Smooth muscle cell (in vitro differentiated cells): ENCODE results near the gene IGLL1. TPM values are rescaled to one million over a fixed set of nuclear protein-coding genes. Genes with fewer than 3 reads are reported as not detected.
"Not testable (repeated sequence)": the region's sequence is repeated elsewhere in the genome, so short reads cannot be mapped to it uniquely, and the experiment has no call there.

ENCODE experiments used
- DNase-seq: peaks from one replicate; lab custom pipeline; 2025; ENCODE audit not compliant: unreplicated experiment; lab: John Stamatoyannopoulos, UW
- H2AFZ ChIP-seq: fragments of 200-600 bp; sonication (generic); 2 replicates; pipeline ENCODE4 v1.6.0; 2016; ENCODE audit warnings: antibody characterized with exemption, low read depth, mild to moderate bottlenecking
- H3F3A ChIP-seq: fragments of 200-600 bp; sonication (generic); 2 replicates; pipeline ENCODE4 v1.6.0; 2017; ENCODE audit warnings: antibody characterized with exemption, low read depth
- H3K27ac ChIP-seq: fragments of 200-600 bp; sonication (generic); 2 replicates; pipeline ENCODE4 v1.5.1; 2016; ENCODE audit warnings: low read depth, mild to moderate bottlenecking
- H3K27me3 ChIP-seq: fragments of 200-600 bp; sonication (generic); 2 replicates; pipeline ENCODE4 v1.6.1; 2016; ENCODE audit warnings: low read depth, mild to moderate bottlenecking
- H3K36me3 ChIP-seq: fragments of 200-600 bp; sonication (generic); 2 replicates; pipeline ENCODE4 v1.5.1; 2016; ENCODE audit warnings: low read depth
- H3K4me1 ChIP-seq: fragments of 200-600 bp; sonication (generic); 2 replicates; pipeline ENCODE4 v1.5.1; 2016; ENCODE audit warnings: low read depth
- H3K4me2 ChIP-seq: fragments of 200-600 bp; sonication (generic); 2 replicates; pipeline ENCODE4 v1.6.0; 2016; ENCODE audit warnings: mild to moderate bottlenecking
- H3K4me3 ChIP-seq: fragments of 200-600 bp; sonication (generic); 2 replicates; pipeline ENCODE4 v1.5.1; 2016; ENCODE audit warnings: mild to moderate bottlenecking
- H3K79me2 ChIP-seq: fragments of 200-600 bp; sonication (generic); 2 replicates; pipeline ENCODE4 v1.6.0; 2016; ENCODE audit warnings: low read depth, mild to moderate bottlenecking
- H3K9ac ChIP-seq: fragments of 200-600 bp; sonication (generic); 2 replicates; pipeline ENCODE4 v1.6.0; 2016; ENCODE audit warnings: low read depth
- H3K9me3 ChIP-seq: fragments of 200-600 bp; sonication (generic); replicated peaks from 2 replicates; pipeline ENCODE4 v1.5.1; 2016; ENCODE audit warnings: low read depth
- H4K20me1 ChIP-seq: fragments of 200-600 bp; sonication (generic); 2 replicates; pipeline ENCODE4 v1.6.0; 2016; ENCODE audit warnings: low read depth
- WGBS: methylation state at CpG from one replicate; pipeline ENCODE4 v1.1.7; 2016; ENCODE audit warnings: low lambda C conversion rate; 5-methylcytosine and 5-hydroxymethylcytosine counted together
- polyA plus RNA-seq: library from polyadenylated mRNA; unstranded; fragments of >200 nt; fragmentation: Nextera tagmentation; extraction: Ambion mirVana; gene quantifications from 2 replicates; pipeline ENCODE4 v1.2.1, GENCODE V29; 2016
- total RNA-seq: library from RNA; depleted of rRNA; stranded (reverse); fragments of >200 nt; gene quantifications from 2 replicates; pipeline ENCODE4 v1.2.3, GENCODE V29; 2014
- TF ChIP-seq, protein P1 (sequence below): fragments of 200-600 bp; sonication (generic); IDR thresholded peaks from 2 replicates; pipeline ENCODE4 v1.5.1; 2017; ENCODE audit warnings: borderline replicate concordance, mild to moderate bottlenecking, antibody characterized with exemption; ENCODE audit not compliant: insufficient read depth, poor library complexity, severe bottlenecking

The IGLL1 gene
- total and polyA plus RNA-seq, 2 experiments from 2014 or later = not detected

DNA sequence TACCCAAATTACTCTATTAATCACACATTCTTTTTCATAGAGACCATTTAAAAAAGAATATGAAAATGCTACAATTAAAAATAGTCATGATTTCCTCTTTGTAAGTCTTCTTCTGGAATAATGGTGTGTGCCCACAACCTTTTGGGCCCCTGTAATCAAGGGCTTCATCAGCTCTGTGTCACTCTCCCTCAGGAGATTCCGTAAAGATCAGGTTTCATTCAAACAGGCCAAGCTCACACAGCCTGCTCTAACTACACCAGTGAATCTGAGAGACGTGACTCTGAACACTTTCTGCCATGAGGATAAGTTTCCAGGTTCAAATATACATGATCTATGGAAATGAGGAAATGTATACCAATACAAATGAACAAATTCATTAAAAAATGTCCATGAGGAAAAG is 42.5 kb upstream of the IGLL1 start:
- Histone ChIP-seq H2AFZ (no peak overlapping the region), H3K27me3 (no peaks in the 10 kb centered on the region), H4K20me1 (no peaks in the 10 kb centered on the region), H3F3A (no peaks in the 10 kb centered on the region), H3K36me3 (no peaks in the 10 kb centered on the region), H3K9ac (no peak overlapping the region), H3K4me2 (no peak overlapping the region), H3K9me3 (no peaks in the 10 kb centered on the region), H3K4me3 (no peak overlapping the region), H3K27ac (no peak overlapping the region), H3K4me1 (no peaks in the 10 kb centered on the region), H3K79me2 (no peaks in the 10 kb centered on the region)
- TF ChIP-seq, protein P1, sequence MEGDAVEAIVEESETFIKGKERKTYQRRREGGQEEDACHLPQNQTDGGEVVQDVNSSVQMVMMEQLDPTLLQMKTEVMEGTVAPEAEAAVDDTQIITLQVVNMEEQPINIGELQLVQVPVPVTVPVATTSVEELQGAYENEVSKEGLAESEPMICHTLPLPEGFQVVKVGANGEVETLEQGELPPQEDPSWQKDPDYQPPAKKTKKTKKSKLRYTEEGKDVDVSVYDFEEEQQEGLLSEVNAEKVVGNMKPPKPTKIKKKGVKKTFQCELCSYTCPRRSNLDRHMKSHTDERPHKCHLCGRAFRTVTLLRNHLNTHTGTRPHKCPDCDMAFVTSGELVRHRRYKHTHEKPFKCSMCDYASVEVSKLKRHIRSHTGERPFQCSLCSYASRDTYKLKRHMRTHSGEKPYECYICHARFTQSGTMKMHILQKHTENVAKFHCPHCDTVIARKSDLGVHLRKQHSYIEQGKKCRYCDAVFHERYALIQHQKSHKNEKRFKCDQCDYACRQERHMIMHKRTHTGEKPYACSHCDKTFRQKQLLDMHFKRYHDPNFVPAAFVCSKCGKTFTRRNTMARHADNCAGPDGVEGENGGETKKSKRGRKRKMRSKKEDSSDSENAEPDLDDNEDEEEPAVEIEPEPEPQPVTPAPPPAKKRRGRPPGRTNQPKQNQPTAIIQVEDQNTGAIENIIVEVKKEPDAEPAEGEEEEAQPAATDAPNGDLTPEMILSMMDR = no peak
- 37% methylated on average over 2 of the region's 2 CpGs for WGBS
- DNase-seq = no peak

DNA sequence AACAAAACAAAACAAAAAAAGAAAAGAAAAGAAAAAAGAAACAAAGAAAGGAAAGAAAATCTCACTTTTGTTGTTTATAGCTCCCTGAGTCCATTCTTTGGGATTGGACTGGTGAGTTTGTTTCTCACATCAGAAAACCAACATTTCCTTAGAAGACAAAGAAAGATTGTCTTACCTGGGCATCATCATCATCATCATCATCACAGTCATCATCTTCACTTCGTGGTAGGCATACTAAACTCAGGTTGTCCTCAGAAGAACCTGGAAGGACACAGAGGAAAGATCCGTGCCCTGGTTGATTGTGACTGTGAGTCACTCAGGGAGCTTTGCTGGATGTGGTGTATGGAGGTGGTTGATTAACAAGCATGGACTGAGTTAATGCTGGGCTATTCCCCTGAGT is 41.8 kb upstream of the IGLL1 start:
- not testable (repeated sequence) for H3K79me2 ChIP-seq, H3K27me3 ChIP-seq, H3F3A ChIP-seq, H4K20me1 ChIP-seq, H3K4me1 ChIP-seq, H3K4me2 ChIP-seq, H3K9me3 ChIP-seq, H3K4me3 ChIP-seq, H3K36me3 ChIP-seq, DNase-seq, H2AFZ ChIP-seq, H3K27ac ChIP-seq, H3K9ac ChIP-seq
- WGBS = 51% methylated on average over 2 of the region's 2 CpGs

DNA sequence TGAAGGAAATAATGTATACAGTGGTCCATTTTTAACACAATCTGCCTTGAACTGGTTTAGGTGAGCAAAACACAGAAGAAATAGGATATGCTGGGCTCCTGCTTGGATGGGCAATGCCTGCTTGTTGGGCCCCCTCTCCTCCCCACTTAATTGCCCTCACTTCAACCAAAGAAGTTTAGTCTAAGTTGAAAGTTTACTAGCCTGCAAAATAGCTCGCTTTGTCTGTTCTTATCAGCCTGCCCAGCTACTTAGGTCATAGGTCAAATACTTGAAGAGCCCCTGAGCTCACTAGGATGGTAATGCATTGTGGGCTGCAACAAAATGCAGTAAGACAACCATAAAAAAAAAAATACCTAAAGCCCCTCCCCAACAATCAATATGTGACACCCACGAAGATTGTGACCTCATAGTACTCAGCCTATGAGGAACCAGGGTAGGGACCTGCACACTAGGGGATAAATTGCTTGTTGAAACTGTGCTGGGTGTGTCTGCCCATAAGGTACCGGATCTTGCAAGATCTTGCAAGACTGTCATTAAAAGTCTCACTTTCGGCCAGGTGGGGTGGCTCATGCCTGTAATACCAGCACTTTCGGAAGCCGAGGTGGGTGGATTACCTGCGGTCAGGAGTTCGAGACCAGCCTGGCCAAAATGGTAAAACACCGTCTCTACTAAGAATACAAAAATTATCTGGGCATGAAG is 41.1 kb upstream of the IGLL1 start:
- no peaks in the 10 kb centered on the region for H3K79me2 ChIP-seq
- no peak for DNase-seq
- H3K4me1 ChIP-seq = no peaks in the 10 kb centered on the region
- no peaks in the 10 kb centered on the region for H3K9me3 ChIP-seq
- 77% methylated on average over 9 of the region's 9 CpGs for WGBS
- no peak overlapping the region for H3K27ac ChIP-seq
- H3F3A ChIP-seq = no peaks in the 10 kb centered on the region
- H2AFZ ChIP-seq = no peak overlapping the region
- H3K9ac ChIP-seq = no peak overlapping the region
- no peak overlapping the region for H3K4me2 ChIP-seq
- TF ChIP-seq, protein P1 = no peak
- no peaks in the 10 kb centered on the region for H3K36me3 ChIP-seq
- peaks cover 7% of the 10 kb centered on the region for H3K27me3 ChIP-seq
- H4K20me1 ChIP-seq = no peaks in the 10 kb centered on the region
- no peak overlapping the region for H3K4me3 ChIP-seq

DNA sequence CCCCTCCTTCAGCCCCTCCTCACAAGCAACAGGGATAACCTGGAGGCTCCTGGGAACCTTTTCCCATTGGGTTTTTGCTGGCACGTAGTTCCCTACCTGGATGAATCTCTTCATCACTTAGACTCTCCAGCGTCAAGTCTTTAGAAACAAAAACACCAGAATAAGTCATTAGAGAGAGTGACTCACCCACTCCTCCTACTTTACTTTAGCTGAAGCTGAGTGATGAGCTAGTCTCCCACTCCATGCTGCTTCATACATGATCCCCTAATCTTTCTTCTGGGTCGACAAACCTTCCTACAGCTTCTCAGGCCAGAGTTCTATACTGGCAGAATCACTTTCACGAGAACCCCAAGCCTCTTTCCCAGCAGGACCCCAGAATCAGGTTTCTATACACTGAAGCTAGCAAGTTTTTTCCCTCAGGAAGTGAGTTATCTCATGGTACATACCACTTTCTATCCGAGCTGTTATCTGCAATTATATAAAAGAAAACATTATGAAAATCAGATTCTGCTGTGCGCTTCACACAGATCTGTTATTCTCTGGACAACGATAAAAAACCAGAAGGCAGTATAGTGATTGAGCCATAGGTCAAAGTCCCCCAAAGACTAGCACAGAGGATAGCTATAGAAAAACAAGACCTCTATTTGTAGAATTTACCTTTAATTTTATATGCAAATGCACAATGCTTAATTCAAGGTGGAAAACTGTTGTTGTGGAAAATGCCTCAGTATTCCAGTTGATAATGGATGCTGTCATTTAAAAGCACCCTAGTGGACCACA is 33.3 kb upstream of the IGLL1 start:
- no peak for DNase-seq

More for the DNA sequence above, 33.3 kb upstream of the IGLL1 start:
- no peak overlapping the region for H2AFZ ChIP-seq
- H4K20me1 ChIP-seq = no peaks in the 10 kb centered on the region
- H3K27ac ChIP-seq = no peak overlapping the region
- H3K79me2 ChIP-seq = no peaks in the 10 kb centered on the region
- TF ChIP-seq, protein P1 = no peak
- WGBS = 55% methylated on average over 7 of the region's 7 CpGs
- H3K4me3 ChIP-seq = no peak overlapping the region
- H3K9ac ChIP-seq = no peak overlapping the region
- H3K4me2 ChIP-seq = no peak overlapping the region
- H3K27me3 ChIP-seq = peaks cover 16% of the 10 kb centered on the region
- no peaks in the 10 kb centered on the region for H3F3A ChIP-seq
- no peaks in the 10 kb centered on the region for H3K9me3 ChIP-seq
- no peaks in the 10 kb centered on the region for H3K4me1 ChIP-seq
- H3K36me3 ChIP-seq = no peaks in the 10 kb centered on the region
